ENCODE measurements around the gene TCHH. TPM values are rescaled to one million over a fixed set of nuclear protein-coding genes. Genes with fewer than 3 reads are reported as not detected.

TCHH gene
- total RNA-seq, 4 donors from 2014 or later: under 0.01 to 0.50 (median 0.11) TPM; not detected in 1

DNA sequence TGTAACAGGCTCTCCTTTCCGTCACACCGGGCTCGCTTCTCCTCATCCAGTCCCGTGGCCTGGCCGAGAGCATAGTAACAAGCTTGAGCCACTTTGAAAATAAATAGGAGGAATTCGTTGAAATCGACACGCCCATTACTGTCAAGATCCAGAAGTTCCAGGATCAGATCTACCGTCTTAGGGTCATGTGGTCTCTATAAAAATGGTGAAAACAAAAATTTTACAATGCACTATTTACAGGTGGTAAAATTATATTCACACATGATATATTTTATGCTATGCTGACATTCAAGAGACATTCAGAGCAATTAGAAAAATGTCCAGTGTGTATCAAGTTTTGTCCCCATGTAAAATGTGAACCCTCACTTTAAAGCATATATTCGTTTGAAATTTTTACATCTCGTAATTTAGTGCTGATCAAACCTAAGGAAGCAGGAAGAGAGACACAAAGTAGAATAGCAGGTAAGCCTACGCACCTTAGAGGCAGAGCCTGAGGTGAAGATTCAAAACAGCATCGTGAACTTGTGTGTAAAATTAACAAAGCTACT lies 2.3 kb downstream of the TCHH start:
- Histone ChIP-seq H3K4me1 (peaks cover 38 to 50% (median 50%) of the 10 kb centered on the region in 4 donors), H3K27me3 (peaks cover 0 to 94% (median 55%) of the 10 kb centered on the region in 4 donors), H3K4me3 (peak overlapping the region in 2 of 4 donors; percentile 52 to 58), H3K36me3 (no peaks in the 10 kb centered on the region), H3K27ac (replicated peaks in 1 of 4) (no peak overlapping the region), H3K9me3 (peaks cover 0 to 13% (median 11%) of the 10 kb centered on the region in 4 donors)
- TF ChIP-seq POLR2AphosphoS5 (IDR thresholded peaks at IDR 0.05) (no peak), EP300 (IDR thresholded peaks at IDR 0.05) (no peak), POLR2A (IDR thresholded peaks at IDR 0.05; ENCODE audit: low read depth) (no peak)
- TF ChIP-seq, protein P1, sequence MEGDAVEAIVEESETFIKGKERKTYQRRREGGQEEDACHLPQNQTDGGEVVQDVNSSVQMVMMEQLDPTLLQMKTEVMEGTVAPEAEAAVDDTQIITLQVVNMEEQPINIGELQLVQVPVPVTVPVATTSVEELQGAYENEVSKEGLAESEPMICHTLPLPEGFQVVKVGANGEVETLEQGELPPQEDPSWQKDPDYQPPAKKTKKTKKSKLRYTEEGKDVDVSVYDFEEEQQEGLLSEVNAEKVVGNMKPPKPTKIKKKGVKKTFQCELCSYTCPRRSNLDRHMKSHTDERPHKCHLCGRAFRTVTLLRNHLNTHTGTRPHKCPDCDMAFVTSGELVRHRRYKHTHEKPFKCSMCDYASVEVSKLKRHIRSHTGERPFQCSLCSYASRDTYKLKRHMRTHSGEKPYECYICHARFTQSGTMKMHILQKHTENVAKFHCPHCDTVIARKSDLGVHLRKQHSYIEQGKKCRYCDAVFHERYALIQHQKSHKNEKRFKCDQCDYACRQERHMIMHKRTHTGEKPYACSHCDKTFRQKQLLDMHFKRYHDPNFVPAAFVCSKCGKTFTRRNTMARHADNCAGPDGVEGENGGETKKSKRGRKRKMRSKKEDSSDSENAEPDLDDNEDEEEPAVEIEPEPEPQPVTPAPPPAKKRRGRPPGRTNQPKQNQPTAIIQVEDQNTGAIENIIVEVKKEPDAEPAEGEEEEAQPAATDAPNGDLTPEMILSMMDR (IDR thresholded peaks at IDR 0.05): no peak
- no peak for DNase-seq (ENCODE audit: extremely low spot score)
- 26% methylated on average over 13 of the region's 13 CpGs for WGBS
- intact Hi-C loops (cut with DNase I): no loop called here

DNA sequence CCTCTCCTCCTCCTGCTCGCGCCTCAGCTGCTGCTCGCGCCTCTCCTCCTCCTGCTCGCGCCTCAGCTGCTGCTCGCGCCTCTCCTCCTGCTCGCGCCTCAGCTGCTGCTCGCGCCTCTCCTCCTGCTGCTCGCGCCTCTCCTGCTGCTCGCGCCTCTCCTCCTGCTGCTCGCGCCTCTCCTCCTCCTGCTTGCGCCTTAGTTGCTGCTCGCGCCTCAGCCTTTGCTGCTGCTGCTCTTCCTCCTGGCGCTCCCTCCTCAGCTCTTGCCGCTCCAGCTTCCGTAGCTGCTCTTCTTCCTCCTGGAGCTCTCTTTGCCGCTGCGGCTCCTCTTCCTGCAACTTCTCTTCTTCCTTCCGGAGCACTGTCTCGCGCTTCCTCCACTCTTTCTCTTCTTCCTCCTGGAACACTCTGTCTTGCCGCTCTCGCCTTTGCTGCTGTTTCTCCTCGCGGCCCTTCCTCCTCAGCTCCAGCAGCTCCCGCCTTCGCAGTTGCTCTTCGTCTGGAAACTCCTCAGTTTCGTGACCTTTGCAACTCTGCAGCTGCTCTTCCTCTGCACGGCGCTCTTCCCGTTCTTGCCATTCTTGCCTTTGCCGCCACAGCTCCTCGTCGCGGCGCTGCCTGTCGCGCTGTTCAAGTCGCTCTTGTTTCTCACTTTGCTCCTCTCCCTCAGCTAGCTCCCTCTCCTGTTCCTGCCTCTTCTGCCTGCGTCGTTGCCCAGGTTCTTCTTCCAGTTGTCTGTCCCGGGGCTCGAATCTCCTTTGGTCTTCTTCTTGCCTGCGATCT lies 3.0 kb downstream of the TCHH start:
- Histone ChIP-seq H3K4me3 (peak overlapping the region; percentile 52 to 58 (median 54)), H3K27me3 (peaks cover 0 to 100% (median 62%) of the 10 kb centered on the region in 4 donors), H3K36me3 (no peaks in the 10 kb centered on the region), H3K4me1 (peaks cover 38 to 57% (median 56%) of the 10 kb centered on the region in 4 donors), H3K9me3 (peaks cover 0 to 18% (median 15%) of the 10 kb centered on the region in 4 donors), H3K27ac (replicated peaks in 1 of 4) (no peak overlapping the region)
- intact Hi-C loops (cut with DNase I): no loop called here
- WGBS: 2% methylated on average over 51 of the region's 53 CpGs
- no peak for TF ChIP-seq EP300 (IDR thresholded peaks at IDR 0.05)
- TF ChIP-seq POLR2AphosphoS5 (IDR thresholded peaks at IDR 0.05): no peak
- TF ChIP-seq, protein P1 (IDR thresholded peaks at IDR 0.05): no peak
- no peak for TF ChIP-seq POLR2A (IDR thresholded peaks at IDR 0.05; ENCODE audit: low read depth)
- no peak for DNase-seq (ENCODE audit: extremely low spot score)

DNA sequence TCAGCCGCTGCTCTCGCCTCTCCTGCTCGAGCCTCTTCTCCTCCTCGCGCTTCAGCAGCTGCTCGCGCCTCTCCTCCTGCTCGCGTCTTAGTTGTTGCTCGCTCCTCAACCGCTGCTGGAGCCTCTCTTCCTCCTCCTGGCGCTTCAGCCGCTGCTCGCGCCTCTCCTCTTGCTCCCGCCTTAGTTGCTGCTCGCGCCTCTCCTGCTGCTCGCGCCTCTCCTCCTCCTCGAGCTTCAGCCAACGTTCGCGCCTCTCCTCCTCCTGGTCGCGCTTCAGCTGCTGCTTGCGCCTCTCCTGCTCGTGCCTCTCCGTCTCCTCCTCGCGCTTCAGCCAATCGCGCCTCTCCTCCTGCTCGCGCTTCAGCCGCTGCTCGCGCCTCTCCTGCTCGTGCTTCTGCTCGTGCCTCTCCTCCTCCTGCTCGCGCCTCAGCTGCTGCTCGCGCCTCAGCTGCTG lies 3.7 kb downstream of the TCHH start:
- intact Hi-C loops (cut with DNase I): no loop called here

DNA sequence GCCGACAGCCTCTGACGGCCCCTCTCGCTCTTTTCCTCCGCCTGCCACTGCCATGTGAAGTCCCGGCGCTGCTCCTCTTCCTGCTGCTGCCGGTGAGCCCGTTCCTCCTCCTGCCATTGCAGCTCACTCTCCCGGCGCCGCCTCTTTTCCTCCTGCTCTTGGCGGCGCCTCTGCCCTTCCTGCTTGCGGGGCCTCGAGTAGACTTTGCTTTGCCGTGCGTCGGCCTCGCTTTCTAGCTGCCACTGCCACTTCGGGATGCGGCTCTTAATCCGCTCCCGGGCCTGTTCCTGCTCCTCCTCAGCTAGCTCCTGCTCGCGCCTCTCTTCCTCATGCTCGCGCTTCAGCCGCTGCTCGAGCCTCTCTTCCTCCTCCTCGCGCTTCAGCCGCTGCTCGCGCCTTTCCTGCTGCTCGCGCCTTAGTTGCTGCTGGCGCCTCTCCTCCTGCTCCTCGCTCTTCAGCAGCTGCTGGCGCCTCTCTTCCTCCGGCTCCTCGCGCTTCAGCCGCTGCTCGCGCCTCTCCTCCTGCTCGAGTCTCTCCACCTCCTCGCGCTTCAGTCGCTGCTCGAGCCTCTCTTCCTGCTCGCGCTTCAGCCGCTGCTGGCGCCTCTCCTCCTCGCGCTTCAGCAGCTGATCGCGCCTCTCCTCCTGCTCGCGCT lies 4.3 kb downstream of the TCHH start:
- under 1% methylated on average over 60 of the region's 60 CpGs for WGBS
- TF ChIP-seq EP300 (IDR thresholded peaks at IDR 0.05) (no peak), POLR2A (IDR thresholded peaks at IDR 0.05; ENCODE audit: low read depth) (no peak), POLR2AphosphoS5 (IDR thresholded peaks at IDR 0.05) (no peak)
- TF ChIP-seq, protein P1 (IDR thresholded peaks at IDR 0.05): no peak
- H3K27me3 ChIP-seq: peaks cover 0 to 100% (median 72%) of the 10 kb centered on the region in 4 donors
- H3K27ac ChIP-seq (replicated peaks in 1 of 4): no peak overlapping the region
- intact Hi-C loops (cut with DNase I): no loop called here
- peak overlapping the region; percentile 52 to 58 (median 54) for H3K4me3 ChIP-seq
- H3K36me3 ChIP-seq: no peaks in the 10 kb centered on the region
- H3K4me1 ChIP-seq: peaks cover 38 to 58% (median 56%) of the 10 kb centered on the region in 4 donors
- H3K9me3 ChIP-seq: peaks cover 0 to 20% (median 16%) of the 10 kb centered on the region in 4 donors
- DNase-seq (ENCODE audit: extremely low spot score): no peak

More for the DNA sequence above, 3.7 kb downstream of the TCHH start:
- Histone ChIP-seq H3K4me1 (peaks cover 38 to 58% (median 56%) of the 10 kb centered on the region in 4 donors), H3K27ac (replicated peaks in 1 of 4) (no peak overlapping the region), H3K27me3 (peaks cover 0 to 100% (median 67%) of the 10 kb centered on the region in 4 donors), H3K4me3 (peak overlapping the region; percentile 52 to 58 (median 54)), H3K9me3 (peaks cover 0 to 20% (median 16%) of the 10 kb centered on the region in 4 donors), H3K36me3 (no peaks in the 10 kb centered on the region)
- DNase-seq (ENCODE audit: extremely low spot score): no peak
- TF ChIP-seq POLR2AphosphoS5 (IDR thresholded peaks at IDR 0.05): no peak
- no peak for TF ChIP-seq EP300 (IDR thresholded peaks at IDR 0.05)
- no peak for TF ChIP-seq POLR2A (IDR thresholded peaks at IDR 0.05; ENCODE audit: low read depth)
- TF ChIP-seq, protein P1 (IDR thresholded peaks at IDR 0.05): no peak
- under 1% methylated on average over 44 of the region's 44 CpGs for WGBS
